H9 (cell line): ENCODE data around the gene POLR2H. TPM values are rescaled to one million over a fixed set of nuclear protein-coding genes. Genes with fewer than 3 reads are reported as not detected.

Experiments used
- DNase-seq: peaks from one replicate; pipeline ENCODE4 v3.0.0-alpha.2; 2017
- H2AFZ ChIP-seq: one replicate; pipeline ENCODE4 v1.6.1; 2013; ENCODE audit warnings: mild to moderate bottlenecking, low read length, control low read depth, moderate library complexity
- H2AK5ac ChIP-seq: 2 replicates; pipeline ENCODE4 v1.6.1; 2013; ENCODE audit warnings: low read length, control low read depth, mixed read lengths; ENCODE audit not compliant: insufficient read length
- H2BK120ac ChIP-seq: one replicate; pipeline ENCODE4 v1.6.1; 2013; ENCODE audit warnings: low read depth, mild to moderate bottlenecking, low read length, control low read depth, inconsistent platforms; ENCODE audit not compliant: poor library complexity, severe bottlenecking
- H2BK12ac ChIP-seq: 2 replicates; pipeline ENCODE4 v1.6.1; 2013; ENCODE audit warnings: low read length, control low read depth, mixed read lengths, low read depth; ENCODE audit not compliant: insufficient read length
- H2BK15ac ChIP-seq: 2 replicates; pipeline ENCODE4 v1.6.1; 2013; ENCODE audit warnings: low read depth, low read length, control low read depth
- H2BK20ac ChIP-seq: one replicate; pipeline ENCODE4 v1.6.1; 2013; ENCODE audit warnings: low read depth, mild to moderate bottlenecking, low read length, control low read depth, inconsistent platforms; ENCODE audit not compliant: poor library complexity, severe bottlenecking
- H2BK5ac ChIP-seq: 2 replicates; pipeline ENCODE4 v1.6.1; 2013; ENCODE audit warnings: low read length, control low read depth, mixed read lengths; ENCODE audit not compliant: insufficient read length
- H3K14ac ChIP-seq: 2 replicates; pipeline ENCODE4 v1.6.1; 2013; ENCODE audit warnings: low read length, control low read depth; ENCODE audit not compliant: insufficient read depth
- H3K18ac ChIP-seq: 2 replicates; pipeline ENCODE4 v1.6.1; 2013; ENCODE audit warnings: low read depth, mild to moderate bottlenecking, mixed read lengths, low read length, control low read depth; ENCODE audit not compliant: insufficient read length
- H3K23ac ChIP-seq: 2 replicates; pipeline ENCODE4 v1.6.1; 2013; ENCODE audit warnings: low read length, control low read depth, mixed read lengths, low read depth; ENCODE audit not compliant: insufficient read length
- H3K23me2 ChIP-seq: 2 replicates; pipeline ENCODE4 v1.6.1; 2013; ENCODE audit warnings: low read depth, mild to moderate bottlenecking, mixed read lengths, low read length, control low read depth; ENCODE audit not compliant: insufficient read length, poor library complexity, severe bottlenecking
- H3K27ac ChIP-seq: 2 replicates; pipeline ENCODE4 v1.5.1; 2013; ENCODE audit warnings: low read length, control low read depth, mixed read lengths, low read depth; ENCODE audit not compliant: insufficient read length
- H3K27me3 ChIP-seq: 2 replicates; pipeline ENCODE4 v1.6.1; 2013; ENCODE audit warnings: low read length, control low read depth, inconsistent platforms; ENCODE audit not compliant: insufficient read depth
- H3K4ac ChIP-seq: 2 replicates; pipeline ENCODE4 v1.6.1; 2013; ENCODE audit warnings: low read depth, mild to moderate bottlenecking, control low read depth, inconsistent platforms, low read length, moderate library complexity
- H3K4me1 ChIP-seq: 2 replicates; pipeline ENCODE4 v1.6.1; 2013; ENCODE audit warnings: low read length, control low read depth, inconsistent platforms; ENCODE audit not compliant: insufficient read depth
- H3K4me2 ChIP-seq: 2 replicates; pipeline ENCODE4 v1.6.1; 2013; ENCODE audit warnings: low read length, control low read depth, mixed read lengths; ENCODE audit not compliant: insufficient read length, insufficient read depth
- H3K56ac ChIP-seq: 2 replicates; pipeline ENCODE4 v1.6.1; 2013; ENCODE audit warnings: low read depth, mild to moderate bottlenecking, mixed read lengths, low read length, control low read depth; ENCODE audit not compliant: insufficient read length
- H3K79me1 ChIP-seq: 2 replicates; pipeline ENCODE4 v1.6.1; 2013; ENCODE audit warnings: low read depth, mild to moderate bottlenecking, moderate library complexity, low read length, control low read depth, inconsistent platforms; ENCODE audit not compliant: insufficient read depth, poor library complexity, severe bottlenecking
- H3K79me2 ChIP-seq: 2 replicates; pipeline ENCODE4 v1.6.1; 2013; ENCODE audit warnings: low read length, control low read depth, inconsistent platforms; ENCODE audit not compliant: insufficient read depth
- H3K9ac ChIP-seq: 2 replicates; pipeline ENCODE4 v1.6.1; 2013; ENCODE audit warnings: low read length, control low read depth, mixed read lengths; ENCODE audit not compliant: insufficient read length; ENCODE audit errors: extremely low read depth
- H3K9me3 ChIP-seq: one replicate; pipeline ENCODE4 v1.6.1; 2013; ENCODE audit warnings: low read depth, low read length, inconsistent platforms; ENCODE audit not compliant: control insufficient read depth
- H3T11ph ChIP-seq: one replicate; pipeline ENCODE4 v1.6.1; 2013; ENCODE audit warnings: mild to moderate bottlenecking, low read length, control low read depth, inconsistent platforms
- H4K20me1 ChIP-seq: one replicate; pipeline ENCODE4 v1.6.1; 2013; ENCODE audit not compliant: control insufficient read depth, insufficient read length, insufficient read depth
- H4K5ac ChIP-seq: 2 replicates; pipeline ENCODE4 v1.6.1; 2013; ENCODE audit warnings: low read depth, mild to moderate bottlenecking, mixed read lengths, low read length, control low read depth; ENCODE audit not compliant: insufficient read length
- H4K8ac ChIP-seq: replicated peaks from 2 replicates; pipeline ENCODE4 v1.6.1; 2013; ENCODE audit warnings: low read length, control low read depth, mixed read lengths, low read depth; ENCODE audit not compliant: insufficient read length
- H4K91ac ChIP-seq: 2 replicates; pipeline ENCODE4 v1.6.1; 2013; ENCODE audit warnings: low read depth, mild to moderate bottlenecking, moderate library complexity, mixed read lengths, low read length, control low read depth; ENCODE audit not compliant: insufficient read length
- H3K27ac Mint-ChIP-seq, 3 experiments: 2 replicates in 2 of 3; 3 replicates in 1 of 3; pipeline ENCODE4 v1.8.0; 2020 to 2021; ENCODE audit warnings: mixed read lengths in 3 of 3, mild to moderate bottlenecking in 1 of 3, moderate library complexity in 1 of 3
- H3K27me3 Mint-ChIP-seq: 2 replicates; pipeline ENCODE4 v1.8.0; 2021; ENCODE audit warnings: low read depth, mild to moderate bottlenecking, moderate library complexity, mixed read lengths
- H3K36me3 Mint-ChIP-seq, 3 experiments: 2 replicates in 2 of 3; 3 replicates in 1 of 3; pipeline ENCODE4 v1.8.0; 2020 to 2021; ENCODE audit warnings: low read depth in 3 of 3, mixed read lengths in 3 of 3; ENCODE audit not compliant: insufficient read depth in 1 of 3
- H3K4me1 Mint-ChIP-seq, 2 experiments: 2 replicates each; pipeline ENCODE4 v1.8.0; 2020; ENCODE audit warnings: mixed read lengths in 2 of 2
- H3K4me3 Mint-ChIP-seq, 2 experiments: 2 replicates in 1 of 2; 3 replicates in 1 of 2; pipeline ENCODE4 v1.8.0; 2020 to 2021; ENCODE audit warnings: mild to moderate bottlenecking in 2 of 2, mixed read lengths in 2 of 2, moderate library complexity in 1 of 2
- H3K9me3 Mint-ChIP-seq, 2 experiments: 2 replicates in 1 of 2; 3 replicates in 1 of 2; pipeline ENCODE4 v1.8.0; 2020; ENCODE audit warnings: mild to moderate bottlenecking in 2 of 2, mixed read lengths in 2 of 2, moderate library complexity in 1 of 2
- CTCF ChIP-seq: fragments of 200-600 bp; sonication (generic); conservative IDR thresholded peaks from 3 replicates; pipeline ENCODE4 v1.8.0; 2021; ENCODE audit warnings: antibody characterized with exemption, mild to moderate bottlenecking
- WGBS: extraction: QIAGEN DNeasy Blood & Tissue Kit; methylation state at CpG from one replicate; pipeline ENCODE4 v1.1.7; 2013; ENCODE audit warnings: missing lambda C conversion rate, low lambda C conversion rate, mixed read lengths; ENCODE audit not compliant: insufficient read length; ENCODE audit errors: extremely low coverage; 5-methylcytosine and 5-hydroxymethylcytosine counted together
- total RNA-seq: library from RNA; stranded (reverse); gene quantifications from 2 replicates; pipeline ENCODE4 v1.2.1, GENCODE V29; 2021

POLR2H gene
- total RNA-seq, 1 experiment from 2014 or later: 115 TPM

- no peak overlapping the region for H4K8ac ChIP-seq
- H3K79me2 ChIP-seq: no peaks in the 10 kb centered on the region
- peaks cover 9% of the 10 kb centered on the region for H3K23me2 ChIP-seq
- H3K4me2 ChIP-seq: no peak overlapping the region
- no peak overlapping the region for H3K23ac ChIP-seq
- WGBS: no CpG with 5 or more reads among the region's 8 CpGs
- H2AK5ac ChIP-seq: no peak overlapping the region
- H3K14ac ChIP-seq: no peak overlapping the region
- no peak overlapping the region for H2BK12ac ChIP-seq
- TF ChIP-seq CTCF: no peak
- H3T11ph ChIP-seq: no peak overlapping the region
- no peak overlapping the region for H2BK120ac ChIP-seq
- H3K9me3 ChIP-seq: no peaks in the 10 kb centered on the region
- H2AFZ ChIP-seq: no peak overlapping the region
- no peak overlapping the region for H3K27ac Mint-ChIP-seq
- no peak overlapping the region for H2BK20ac ChIP-seq
- H3K9ac ChIP-seq: no peak overlapping the region
- H3K56ac ChIP-seq: no peak overlapping the region
- H3K4me1 ChIP-seq: no peaks in the 10 kb centered on the region
- H3K4me1 Mint-ChIP-seq: peaks cover 6 to 9% of the 10 kb centered on the region in 2 experiments
- no peak overlapping the region for H3K4ac ChIP-seq
- no peaks in the 10 kb centered on the region for H3K79me1 ChIP-seq
- H3K36me3 Mint-ChIP-seq: no peaks in the 10 kb centered on the region
- peaks cover 2% of the 10 kb centered on the region for H4K20me1 ChIP-seq
- H2BK15ac ChIP-seq: no peak overlapping the region
- H4K5ac ChIP-seq: no peak overlapping the region
- no peak overlapping the region for H2BK5ac ChIP-seq
- peaks cover 23% of the 10 kb centered on the region for H3K27me3 ChIP-seq
- no peak overlapping the region for H4K91ac ChIP-seq
- H3K9me3 Mint-ChIP-seq: peaks cover 0 to 3% of the 10 kb centered on the region in 2 experiments; a peak in 3 of 5 replicates
- H3K18ac ChIP-seq: no peak overlapping the region
- no peak overlapping the region for H3K27ac ChIP-seq
- no peak overlapping the region for H3K4me3 Mint-ChIP-seq
- DNase-seq: no peak
- H3K27me3 Mint-ChIP-seq: peaks cover 54% of the 10 kb centered on the region
Observed at GRCh38 chr3:184384856-184385422, 23.4 kb downstream of the POLR2H start.
